A549 (cell line): ENCODE data around the gene EFHC1. TPM values are rescaled to one million over a fixed set of nuclear protein-coding genes. Genes with fewer than 3 reads are reported as not detected.

Experiments used
- ATAC-seq, 2 experiments: fragments of 200-7000 bp in 1 of 2; fragments of >200 bp in 1 of 2; cut with Nextera tagmentation in 1 of 2; cut with Tn5 transposase in 1 of 2; 3 replicates each; pipeline versions ENCODE4 v1.8.0 to v1.9.1; 2018 to 2020; ENCODE audit warnings: mild to moderate bottlenecking in 1 of 2, moderate library complexity in 1 of 2
- CTCF ChIA-PET: fragments of 300-600 bp; sonication (Branson Sonifier 250); formaldehyde crosslinking; extraction: SDS; loops from one replicate; lab custom pipeline; 2021; ENCODE audit warnings: antibody characterized with exemption, inconsistent platforms; lab: Yijun Ruan, JAX
- POLR2A ChIA-PET: fragments of 350-600 bp; formaldehyde crosslinking; extraction: SDS; loops from one replicate; lab custom pipeline; 2021; ENCODE audit warnings: antibody characterized with exemption, inconsistent platforms; lab: Yijun Ruan, JAX
- DNase-seq, 2 experiments: peaks; one replicate each; pipeline versions ENCODE4 v3.0.0 to v3.0.0-alpha.2; 2011 to 2016; ENCODE audit warnings: low read depth in 1 of 2, low spot score in 1 of 2
- FAIRE-seq: peaks from 2 replicates; lab custom pipeline; 2011; peaks lifted over from hg19 to GRCh38; lab: Jason Lieb, UNC
- H3K27ac ChIP-seq, 2 experiments: fragments of >200 bp; sonication (Bioruptor Twin); formaldehyde crosslinking; 3 replicates each; pipeline ENCODE4 v1.5.1; 2016 to 2017
- H3K4me1 ChIP-seq: fragments of >200 bp; sonication (Bioruptor Twin); formaldehyde crosslinking; 3 replicates; pipeline ENCODE4 v1.6.1; 2016
- H3K4me2 ChIP-seq: fragments of >200 bp; sonication (Bioruptor Twin); formaldehyde crosslinking; 3 replicates; pipeline ENCODE4 v1.6.1; 2016
- H3K4me3 ChIP-seq: fragments of >200 bp; sonication (Bioruptor Twin); formaldehyde crosslinking; 3 replicates; pipeline ENCODE4 v1.5.1; 2016
- H3K9me3 ChIP-seq: fragments of >200 bp; sonication (Bioruptor Twin); formaldehyde crosslinking; 3 replicates; pipeline ENCODE4 v1.6.1; 2016
- CBX8 ChIP-seq: fragments of 200-600 bp; sonication (generic); IDR thresholded peaks from 2 replicates; pipeline ENCODE4 v1.6.1; 2016
- CEBPB ChIP-seq, 2 experiments: fragments of >200 bp in 1 of 2; sonication (Bioruptor Twin) in 1 of 2; formaldehyde crosslinking in 1 of 2; IDR thresholded peaks; 2 replicates each; pipeline ENCODE4 v1.6.1; 2012 to 2016
- E2F6 ChIP-seq: IDR thresholded peaks from 2 replicates; pipeline ENCODE4 v1.6.1; 2012; ENCODE audit warnings: low read depth, borderline replicate concordance
- EHF ChIP-seq: fragments of 250-450 bp; sonication (Bioruptor Pico); IDR thresholded peaks from 2 replicates; pipeline ENCODE4 v1.5.0; 2020; ENCODE audit warnings: mild to moderate bottlenecking
- ELK1 ChIP-seq: fragments of 150-350 bp; IDR thresholded peaks from 2 replicates; pipeline ENCODE4 v1.6.1; 2014; ENCODE audit warnings: low read depth, mild to moderate bottlenecking, low read length
- FOSB ChIP-seq: fragments of 250-450 bp; sonication (Bioruptor Pico); IDR thresholded peaks from 2 replicates; pipeline ENCODE4 v1.5.0; 2020; ENCODE audit warnings: mild to moderate bottlenecking, moderate library complexity
- FOXS1 ChIP-seq: fragments of 250-450 bp; sonication (Bioruptor Pico); IDR thresholded peaks from 2 replicates; pipeline ENCODE4 v1.5.0; 2020; ENCODE audit warnings: mild to moderate bottlenecking, moderate library complexity
- GATA3 ChIP-seq: IDR thresholded peaks from 2 replicates; pipeline ENCODE4 v1.6.1; 2012; ENCODE audit warnings: borderline replicate concordance
- HDAC2 ChIP-seq: fragments of 200-600 bp; sonication (generic); IDR thresholded peaks from 2 replicates; pipeline ENCODE4 v1.6.1; 2016
- HEYL ChIP-seq: fragments of 250-450 bp; sonication (Bioruptor Pico); IDR thresholded peaks from 2 replicates; pipeline ENCODE4 v1.8.0; 2021; ENCODE audit warnings: mild to moderate bottlenecking, moderate library complexity
- HOXB13 ChIP-seq: fragments of 250-450 bp; sonication (Bioruptor Pico); IDR thresholded peaks from 2 replicates; pipeline ENCODE4 v1.5.0; 2020; ENCODE audit warnings: low read depth, mild to moderate bottlenecking, moderate library complexity
- HOXB5 ChIP-seq: fragments of 250-450 bp; sonication (Bioruptor Pico); IDR thresholded peaks from 2 replicates; pipeline ENCODE4 v1.5.0; 2020; ENCODE audit warnings: mild to moderate bottlenecking, moderate library complexity
- JUN ChIP-seq, 2 experiments: fragments of >200 bp; sonication (Bioruptor Twin); formaldehyde crosslinking; IDR thresholded peaks; 2 replicates in 1 of 2; 3 replicates in 1 of 2; pipeline ENCODE4 v1.6.1; 2016 to 2017
- KDM1A ChIP-seq: fragments of 200-600 bp; sonication (generic); IDR thresholded peaks from 2 replicates; pipeline ENCODE4 v1.6.1; 2016; ENCODE audit warnings: low read depth, mild to moderate bottlenecking
- KDM5A ChIP-seq: fragments of 200-600 bp; sonication (generic); IDR thresholded peaks from 2 replicates; pipeline ENCODE4 v1.6.1; 2016; ENCODE audit warnings: antibody characterized with exemption, mild to moderate bottlenecking
- MAX ChIP-seq: IDR thresholded peaks from 2 replicates; pipeline ENCODE4 v1.6.1; 2012
- NFE2L2 ChIP-seq: fragments of 150-350 bp; conservative IDR thresholded peaks from 2 replicates; pipeline ENCODE4 v1.6.1; 2014; ENCODE audit warnings: low read length
- PHF8 ChIP-seq: fragments of 200-600 bp; sonication (generic); IDR thresholded peaks from 2 replicates; pipeline ENCODE4 v1.6.1; 2016; ENCODE audit warnings: low read depth, mild to moderate bottlenecking, antibody characterized with exemption, moderate library complexity, borderline replicate concordance
- POLR2AphosphoS2 ChIP-seq: conservative IDR thresholded peaks from 2 replicates; pipeline ENCODE4 v1.6.1; 2012; ENCODE audit warnings: low read length, improper control_type of control experiment, inconsistent platforms
- RAD21 ChIP-seq, 2 experiments: fragments of >200 bp in 1 of 2; sonication (Bioruptor Twin) in 1 of 2; formaldehyde crosslinking in 1 of 2; IDR thresholded peaks in 1 of 2; conservative IDR thresholded peaks in 1 of 2; 2 replicates in 1 of 2; 3 replicates in 1 of 2; pipeline ENCODE4 v1.6.1; 2012 to 2018; ENCODE audit warnings: inconsistent platforms in 1 of 2
- RFX5 ChIP-seq: fragments of 450-650 bp; IDR thresholded peaks from 2 replicates; pipeline ENCODE4 v1.7.1; 2014; ENCODE audit warnings: antibody characterized with exemption, mild to moderate bottlenecking, moderate library complexity
- RNF2 ChIP-seq: fragments of 200-600 bp; sonication (generic); IDR thresholded peaks from 2 replicates; pipeline ENCODE4 v1.6.1; 2016; ENCODE audit warnings: low read depth, mild to moderate bottlenecking, antibody characterized with exemption, moderate library complexity, borderline replicate concordance
- TFCP2L1 ChIP-seq: fragments of 250-450 bp; sonication (Bioruptor Pico); IDR thresholded peaks from 2 replicates; pipeline ENCODE4 v1.5.0; 2021; ENCODE audit warnings: mild to moderate bottlenecking
- ZC3H11A ChIP-seq: fragments of 450-650 bp; IDR thresholded peaks from 2 replicates; pipeline ENCODE4 v1.6.1; 2014; ENCODE audit warnings: antibody characterized with exemption, mild to moderate bottlenecking
- ZFP36 ChIP-seq: fragments of 450-650 bp; IDR thresholded peaks from 2 replicates; pipeline ENCODE4 v1.6.1; 2014; ENCODE audit warnings: borderline replicate concordance; ENCODE audit not compliant: partially characterized antibody
- ZSCAN20 ChIP-seq: fragments of 250-450 bp; sonication (Bioruptor Pico); IDR thresholded peaks from 2 replicates; pipeline ENCODE4 v1.8.0; 2022; ENCODE audit warnings: mild to moderate bottlenecking, moderate library complexity
- WGBS: methylation state at CpG from one replicate; pipeline ENCODE4 v1.1.6; 2017; ENCODE audit errors: missing lambda C conversion rate; 5-methylcytosine and 5-hydroxymethylcytosine counted together
- polyA plus RNA-seq, 4 experiments: library from polyadenylated mRNA; depleted of rRNA in 3 of 4; stranded (reverse); fragments of >200 nt; fragmentation: RNase III in 1 of 4; extraction: RNeasy Plus Mini Kit Qiagen cat#74134 plus additional on column Dnase treatment in 1 of 4; gene quantifications; 2 replicates in 3 of 4; 3 replicates in 1 of 4; pipeline ENCODE4 v1.2.3, GENCODE V29; 2011 to 2017
- TF ChIP-seq, protein P1 (sequence below): fragments of >200 bp; sonication (Bioruptor Twin); formaldehyde crosslinking; IDR thresholded peaks from 3 replicates; pipeline ENCODE4 v1.5.1; 2016
- TF ChIP-seq, protein P2 (sequence below): fragments of >200 bp; sonication (Bioruptor Twin); formaldehyde crosslinking; IDR thresholded peaks from 2 replicates; pipeline ENCODE4 v1.6.1; 2016
- TF ChIP-seq, protein P3 (sequence below): fragments of 450-650 bp; IDR thresholded peaks from 2 replicates; pipeline ENCODE4 v1.6.1; 2014; ENCODE audit warnings: antibody characterized with exemption

Gene EFHC1
- polyA plus RNA-seq, 2 of the 4 experiments (the other 2 are of a cell fraction) = 14.0 to 46.7 TPM

DNA sequence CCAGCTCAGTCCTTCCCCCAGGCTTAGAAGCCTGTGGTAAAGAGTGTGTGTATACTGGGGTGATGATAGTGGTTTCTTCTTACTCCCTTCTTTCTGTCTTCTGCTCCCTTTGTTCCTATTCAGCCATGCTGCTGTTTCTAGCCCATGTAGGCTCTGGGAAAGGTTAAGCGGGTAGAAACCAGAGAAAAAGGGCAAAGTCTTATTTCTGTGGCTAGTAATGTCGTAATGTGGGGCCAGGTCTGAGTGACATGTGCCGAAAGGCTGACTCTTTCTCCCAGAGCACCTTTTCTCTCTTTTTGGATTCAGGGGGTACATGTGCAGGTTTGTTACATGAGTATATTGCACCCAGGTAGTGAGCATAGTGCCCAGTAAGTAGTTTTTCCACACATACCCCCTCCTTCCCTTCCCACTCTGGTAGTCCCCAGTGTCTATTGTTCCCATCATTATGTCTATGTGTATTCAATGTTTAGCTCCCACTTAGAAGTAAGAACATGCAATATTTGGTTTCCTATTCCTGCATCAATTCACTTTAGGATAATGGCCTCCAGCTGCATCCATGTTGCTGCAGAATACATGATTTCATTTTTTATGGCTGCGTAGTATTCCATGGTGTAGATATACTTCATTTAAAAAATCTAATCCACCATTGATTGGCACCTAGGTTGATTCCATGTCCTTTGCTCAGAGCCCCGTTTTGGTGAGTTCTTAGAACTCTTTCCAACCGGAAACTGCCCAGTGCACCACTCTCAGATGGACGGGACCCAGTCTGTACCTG lies 74.3 kb downstream of the EFHC1 start:
- 86% methylated on average over 6 of the region's 7 CpGs for WGBS
- Histone ChIP-seq H3K27ac (no peak overlapping the region), H3K4me2 (no peak overlapping the region), H3K9me3 (no peaks in the 10 kb centered on the region)
- POLR2A ChIA-PET = no interaction called here
- no peak for ATAC-seq
- FAIRE-seq = no peak
- no peak for DNase-seq
- TF ChIP-seq HOXB13 = no peak
- TF ChIP-seq EHF (CRISPR knock-in tag) = no peak
- TF ChIP-seq HOXB5 (CRISPR knock-in tag) = no peak
- no peak for TF ChIP-seq JUN (IDR thresholded peaks at IDR 0.05)
- no peak for TF ChIP-seq FOSB
- TF ChIP-seq NFE2L2 = no peak
- no peak for TF ChIP-seq CEBPB (IDR thresholded peaks at IDR 0.05)
- TF ChIP-seq E2F6 = no peak
- TF ChIP-seq ZC3H11A = no peak
- no peak for TF ChIP-seq MAX
- TF ChIP-seq, protein P1, sequence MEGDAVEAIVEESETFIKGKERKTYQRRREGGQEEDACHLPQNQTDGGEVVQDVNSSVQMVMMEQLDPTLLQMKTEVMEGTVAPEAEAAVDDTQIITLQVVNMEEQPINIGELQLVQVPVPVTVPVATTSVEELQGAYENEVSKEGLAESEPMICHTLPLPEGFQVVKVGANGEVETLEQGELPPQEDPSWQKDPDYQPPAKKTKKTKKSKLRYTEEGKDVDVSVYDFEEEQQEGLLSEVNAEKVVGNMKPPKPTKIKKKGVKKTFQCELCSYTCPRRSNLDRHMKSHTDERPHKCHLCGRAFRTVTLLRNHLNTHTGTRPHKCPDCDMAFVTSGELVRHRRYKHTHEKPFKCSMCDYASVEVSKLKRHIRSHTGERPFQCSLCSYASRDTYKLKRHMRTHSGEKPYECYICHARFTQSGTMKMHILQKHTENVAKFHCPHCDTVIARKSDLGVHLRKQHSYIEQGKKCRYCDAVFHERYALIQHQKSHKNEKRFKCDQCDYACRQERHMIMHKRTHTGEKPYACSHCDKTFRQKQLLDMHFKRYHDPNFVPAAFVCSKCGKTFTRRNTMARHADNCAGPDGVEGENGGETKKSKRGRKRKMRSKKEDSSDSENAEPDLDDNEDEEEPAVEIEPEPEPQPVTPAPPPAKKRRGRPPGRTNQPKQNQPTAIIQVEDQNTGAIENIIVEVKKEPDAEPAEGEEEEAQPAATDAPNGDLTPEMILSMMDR = no peak
- no peak for TF ChIP-seq KDM1A
- TF ChIP-seq ZSCAN20 (CRISPR knock-in tag) = no peak
- no peak for TF ChIP-seq ELK1
- no peak for TF ChIP-seq POLR2AphosphoS2
- no peak for TF ChIP-seq GATA3
- TF ChIP-seq, protein P2, sequence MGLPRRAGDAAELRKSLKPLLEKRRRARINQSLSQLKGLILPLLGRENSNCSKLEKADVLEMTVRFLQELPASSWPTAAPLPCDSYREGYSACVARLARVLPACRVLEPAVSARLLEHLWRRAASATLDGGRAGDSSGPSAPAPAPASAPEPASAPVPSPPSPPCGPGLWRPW = no peak
- no peak for TF ChIP-seq RNF2
- TF ChIP-seq, all 56 proteins: peak for 0
- Histone ChIP-seq H3K4me3 (no peak overlapping the region), H3K4me1 (peaks cover 8% of the 10 kb centered on the region; the same call in 2 of the 3 replicates)
- CTCF ChIA-PET = interaction anchor here (0.9 kb wide), 1 partner anchor 55 kb away, joined by 3 read pairs; no protein-coding TSS in a partner anchor

DNA sequence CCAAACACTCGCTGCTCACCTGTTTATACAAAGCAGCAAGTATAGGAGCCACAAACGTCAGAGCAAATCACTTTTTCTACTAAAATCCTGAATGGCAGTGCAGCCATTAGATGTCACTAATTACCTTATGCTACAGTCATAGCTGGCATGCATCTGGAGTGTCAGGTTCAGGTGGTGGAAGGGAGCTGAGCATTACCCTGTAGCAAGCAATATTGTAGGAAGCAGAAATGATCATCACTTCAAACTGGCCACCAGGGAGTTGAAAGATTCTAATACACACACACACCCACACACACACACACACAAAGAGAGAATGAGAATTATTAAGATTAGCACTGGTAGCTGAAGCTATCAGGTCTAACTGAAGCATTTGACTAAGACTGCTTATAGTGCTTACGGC lies 75.8 kb downstream of the EFHC1 start:
- H3K4me1 ChIP-seq = peaks cover 9% of the 10 kb centered on the region; the same call in 2 of the 3 replicates
- no peak overlapping the region for H3K27ac ChIP-seq
- ATAC-seq (no peak), FAIRE-seq (no peak), DNase-seq (no peak)
- H3K4me2 ChIP-seq = no peak overlapping the region
- CTCF ChIA-PET = interaction anchor here (1.0 kb wide), 1 partner anchor 103 kb away, joined by 4 read pairs; no protein-coding TSS in a partner anchor
- H3K9me3 ChIP-seq = no peaks in the 10 kb centered on the region
- H3K4me3 ChIP-seq = no peak overlapping the region
- TF ChIP-seq CBX8 (no peak), RFX5 (no peak), PHF8 (no peak), HEYL (CRISPR knock-in tag) (no peak), CEBPB (IDR thresholded peaks at IDR 0.05) (no peak), HOXB13 (no peak), TFCP2L1 (CRISPR knock-in tag) (no peak), KDM5A (no peak), RAD21 (conservative IDR thresholded peaks at IDR 0.05 in 1 of 2, IDR thresholded peaks at IDR 0.05 in 1 of 2) (no peak), ZC3H11A (no peak), HDAC2 (no peak), ZFP36 (no peak), E2F6 (no peak), FOXS1 (CRISPR knock-in tag) (no peak)
- TF ChIP-seq, protein P3, sequence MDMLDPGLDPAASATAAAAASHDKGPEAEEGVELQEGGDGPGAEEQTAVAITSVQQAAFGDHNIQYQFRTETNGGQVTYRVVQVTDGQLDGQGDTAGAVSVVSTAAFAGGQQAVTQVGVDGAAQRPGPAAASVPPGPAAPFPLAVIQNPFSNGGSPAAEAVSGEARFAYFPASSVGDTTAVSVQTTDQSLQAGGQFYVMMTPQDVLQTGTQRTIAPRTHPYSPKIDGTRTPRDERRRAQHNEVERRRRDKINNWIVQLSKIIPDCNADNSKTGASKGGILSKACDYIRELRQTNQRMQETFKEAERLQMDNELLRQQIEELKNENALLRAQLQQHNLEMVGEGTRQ = no peak
- WGBS = 70% methylated on average over 3 of the region's 3 CpGs
- POLR2A ChIA-PET = no interaction called here
